TTC549 (cell line): ENCODE data around the gene PPP1R14D.

ENCODE experiments used
- FAIRE-seq: peaks from 2 replicates; lab custom pipeline; 2012; peaks lifted over from hg19 to GRCh38; lab: Jason Lieb, UNC

PPP1R14D gene

GRCh38 chr15:40852529-40852928 is 24.0 kb upstream of the PPP1R14D start:
- FAIRE-seq: no peak

GRCh38 chr15:40850576-40851112 is 22.1 kb upstream of the PPP1R14D start:
- no peak for FAIRE-seq

- FAIRE-seq: no peak
These were observed 18.9 kb upstream of the PPP1R14D start for GRCh38 chr15:40847223-40847961.

GRCh38 chr15:40846841-40847222 is 18.3 kb upstream of the PPP1R14D start:
- no peak for FAIRE-seq

GRCh38 chr15:40845511-40846284 is 17.2 kb upstream of the PPP1R14D start:
- no peak for FAIRE-seq

GRCh38 chr15:40845036-40845435 is 16.5 kb upstream of the PPP1R14D start:
- FAIRE-seq: no peak

GRCh38 chr15:40844696-40845030 is 16.2 kb upstream of the PPP1R14D start:
- no peak for FAIRE-seq

- FAIRE-seq: no peak
These were observed 15.6 kb upstream of the PPP1R14D start, which contains the start of gene SPINT1 for GRCh38 chr15:40843885-40844695. Gene SPINT1, plus strand, starts transcription at chr15:40844048. Its CDS starts 507 bp downstream, at chr15:40844555.

GRCh38 chr15:40843261-40843884 is 14.9 kb upstream of the PPP1R14D start:
- no peak for FAIRE-seq

- FAIRE-seq: no peak
These were observed 13.2 kb upstream of the PPP1R14D start for GRCh38 chr15:40841741-40842140.

GRCh38 chr15:40838756-40839155 is 10.2 kb upstream of the PPP1R14D start:
- FAIRE-seq: no peak

- FAIRE-seq: no peak
These were observed 7.5 kb upstream of the PPP1R14D start for GRCh38 chr15:40836020-40836419.

GRCh38 chr15:40832903-40833302 is 4.4 kb upstream of the PPP1R14D start:
- FAIRE-seq: no peak

- no peak for FAIRE-seq
These were observed 3.4 kb upstream of the PPP1R14D start for GRCh38 chr15:40831861-40832260.

- FAIRE-seq: no peak
These were observed 2.4 kb upstream of the PPP1R14D start for GRCh38 chr15:40830884-40831283.

- FAIRE-seq: no peak
These were observed 607 bp upstream of the PPP1R14D start for GRCh38 chr15:40829115-40829514.

- no peak for FAIRE-seq
These were observed 2.0 kb downstream of the PPP1R14D start for GRCh38 chr15:40826423-40827075.

- no peak for FAIRE-seq
These were observed 2.7 kb downstream of the PPP1R14D start for GRCh38 chr15:40825661-40826422.

- FAIRE-seq: no peak
These were observed 4.8 kb downstream of the PPP1R14D start for GRCh38 chr15:40823572-40824343.

GRCh38 chr15:40821195-40821594 is 7.3 kb downstream of the PPP1R14D start:
- FAIRE-seq: no peak
